Transverse colon (tissue), 4 donors: ENCODE data around the gene SYT11.

ENCODE experiments used
- CTCF ChIP-seq, 5 experiments: fragments of 200-600 bp in 3 of 5; fragments of 450-650 bp in 2 of 5; sonication (generic) in 3 of 5; IDR thresholded peaks; 1 replicate in 2 of 5; 2 replicates in 3 of 5; pipeline ENCODE4 v1.5.1; 2016 to 2017; ENCODE audit warnings: antibody characterized with exemption in 5 of 5, inconsistent platforms in 3 of 5, mild to moderate bottlenecking in 2 of 5, moderate library complexity in 1 of 5
- POLR2A ChIP-seq: fragments of 450-650 bp; IDR thresholded peaks from one replicate; pipeline ENCODE4 v1.6.1; 2016; ENCODE audit warnings: antibody characterized with exemption, mild to moderate bottlenecking, moderate library complexity
- POLR2AphosphoS5 ChIP-seq, 3 donors: sonication (generic); formaldehyde crosslinking; IDR thresholded peaks; one replicate each; pipeline ENCODE4 v1.6.1; 2016; ENCODE audit warnings: antibody characterized with exemption in 3 of 3

DNA sequence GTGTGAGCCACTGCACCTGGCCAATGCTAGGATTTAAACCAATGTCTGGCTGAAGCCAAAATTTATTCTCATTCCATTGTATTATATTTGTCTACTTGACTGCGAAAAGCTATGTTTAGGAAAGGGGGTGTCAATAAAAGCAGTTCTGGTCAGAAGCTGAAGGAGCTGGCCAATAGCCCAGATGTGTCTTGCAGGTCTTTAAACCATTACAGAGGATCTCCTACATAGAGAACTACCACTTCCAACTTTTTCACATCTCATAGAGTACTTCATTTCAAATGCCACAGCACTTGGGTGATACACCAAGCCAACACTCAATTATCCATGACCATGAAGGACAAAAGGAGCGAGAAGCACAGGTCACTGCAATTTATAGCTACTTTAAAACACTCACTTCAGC lies 2.5 kb downstream of the SYT11 start:
- TF ChIP-seq POLR2A: no peak
- no peak for TF ChIP-seq POLR2AphosphoS5 (IDR thresholded peaks at IDR 0.05)
- TF ChIP-seq CTCF (IDR thresholded peaks at IDR 0.05): no peak
